DND-41 (cell line): Measurements from ENCODE around the gene ZSCAN23.
"Not testable (repeated sequence)": the region's sequence is repeated elsewhere in the genome, so short reads cannot be mapped to it uniquely, and the experiment has no call there.

Experiments used
- ATAC-seq: fragments of 200-7000 bp; cut with Tn5 transposase; 3 replicates; pipeline ENCODE4 v1.9.1; 2021; ENCODE audit warnings: low read depth; ENCODE audit not compliant: insufficient read depth
- DNase-seq: peaks from one replicate; pipeline ENCODE4 v3.0.0-alpha.2; 2020
- H2AFZ ChIP-seq: 2 replicates; pipeline ENCODE4 v1.6.0; 2012; ENCODE audit warnings: low read depth, low read length
- H3K27ac ChIP-seq: 2 replicates; pipeline ENCODE4 v1.5.1; 2012; ENCODE audit warnings: low read length, inconsistent platforms
- H3K27me3 ChIP-seq: fragments of 200-600 bp; sonication (generic); 2 replicates; pipeline ENCODE4 v1.6.0; 2012; ENCODE audit warnings: low read length, mild to moderate bottlenecking, inconsistent platforms; ENCODE audit not compliant: insufficient read depth, poor library complexity
- H3K36me3 ChIP-seq: 2 replicates; pipeline ENCODE4 v1.5.1; 2012; ENCODE audit warnings: low read length, inconsistent platforms; ENCODE audit not compliant: insufficient read depth
- H3K4me1 ChIP-seq: 2 replicates; pipeline ENCODE4 v1.5.1; 2012; ENCODE audit warnings: mild to moderate bottlenecking, low read length; ENCODE audit not compliant: insufficient read depth
- H3K4me2 ChIP-seq: 2 replicates; pipeline ENCODE4 v1.6.0; 2012; ENCODE audit warnings: mild to moderate bottlenecking, moderate library complexity, low read length, inconsistent platforms; ENCODE audit not compliant: insufficient read depth
- H3K4me3 ChIP-seq, 2 experiments: fragments of 200-600 bp in 1 of 2; shearing (Covaris generic) in 1 of 2; 2 replicates each; pipeline ENCODE4 v1.5.1; 2012 to 2016; ENCODE audit warnings: inconsistent platforms in 2 of 2, low read length in 2 of 2, mild to moderate bottlenecking in 2 of 2, low read depth in 1 of 2, moderate library complexity in 1 of 2
- H3K79me2 ChIP-seq: 2 replicates; pipeline ENCODE4 v1.6.0; 2012; ENCODE audit warnings: low read length, inconsistent platforms; ENCODE audit not compliant: insufficient read depth
- H3K9ac ChIP-seq: 2 replicates; pipeline ENCODE4 v1.6.0; 2012; ENCODE audit warnings: low read depth, mild to moderate bottlenecking, inconsistent platforms, low read length, moderate library complexity
- H3K9me3 ChIP-seq: 2 replicates; pipeline ENCODE4 v1.5.1; 2012; ENCODE audit warnings: low read length, moderate library complexity, mild to moderate bottlenecking, inconsistent platforms; ENCODE audit not compliant: insufficient read depth, severe bottlenecking
- H4K20me1 ChIP-seq: 2 replicates; pipeline ENCODE4 v1.6.0; 2012; ENCODE audit warnings: low read length; ENCODE audit not compliant: insufficient read depth
- CTCF ChIP-seq: IDR thresholded peaks from 2 replicates; pipeline ENCODE4 v1.5.1; 2012; ENCODE audit warnings: borderline replicate concordance, low read length, moderate library complexity, mild to moderate bottlenecking; ENCODE audit not compliant: poor library complexity, severe bottlenecking; ENCODE audit errors: extremely low read depth
- EZH2 ChIP-seq: IDR thresholded peaks from 3 replicates; pipeline ENCODE4 v1.6.1; 2012; ENCODE audit warnings: borderline replicate concordance, low read depth, mild to moderate bottlenecking, moderate library complexity, low read length, inconsistent platforms; ENCODE audit not compliant: severe bottlenecking

ZSCAN23 gene

GRCh38 chr6:28407401-28407800 is 35.9 kb downstream of the ZSCAN23 start:
- Histone ChIP-seq H4K20me1 (no peaks in the 10 kb centered on the region), H2AFZ (no peak overlapping the region), H3K36me3 (no peaks in the 10 kb centered on the region), H3K4me3 (no peak overlapping the region), H3K79me2 (no peaks in the 10 kb centered on the region), H3K4me2 (no peak overlapping the region), H3K27ac (no peak overlapping the region), H3K27me3 (no peaks in the 10 kb centered on the region), H3K9ac (no peak overlapping the region), H3K9me3 (no peaks in the 10 kb centered on the region), H3K4me1 (no peaks in the 10 kb centered on the region)
- no peak for TF ChIP-seq EZH2
- TF ChIP-seq CTCF = no peak
- ATAC-seq (no peak), DNase-seq (no peak)

- not testable (repeated sequence) for H2AFZ ChIP-seq, ATAC-seq, H3K9me3 ChIP-seq, H3K4me3 ChIP-seq, H3K4me1 ChIP-seq, H3K27ac ChIP-seq, H3K9ac ChIP-seq, H3K36me3 ChIP-seq, DNase-seq, H4K20me1 ChIP-seq, H3K4me2 ChIP-seq, H3K27me3 ChIP-seq
- peaks cover 10% of the 10 kb centered on the region for H3K79me2 ChIP-seq
Measured at GRCh38 chr6:28403923-28404322, 39.4 kb downstream of the ZSCAN23 start.

GRCh38 chr6:28402197-28402596 is 41.1 kb downstream of the ZSCAN23 start:
- no peak overlapping the region for H3K4me2 ChIP-seq
- ATAC-seq (no peak), DNase-seq (no peak)
- TF ChIP-seq CTCF (no peak), EZH2 (no peak)
- H3K4me3 ChIP-seq = no peak overlapping the region
- H3K4me1 ChIP-seq = peaks cover 23% of the 10 kb centered on the region
- no peaks in the 10 kb centered on the region for H3K9me3 ChIP-seq
- H3K79me2 ChIP-seq = peaks cover 26% of the 10 kb centered on the region
- no peaks in the 10 kb centered on the region for H4K20me1 ChIP-seq
- H3K27me3 ChIP-seq = no peaks in the 10 kb centered on the region
- H3K27ac ChIP-seq = no peak overlapping the region
- peaks cover 16% of the 10 kb centered on the region for H3K36me3 ChIP-seq
- H3K9ac ChIP-seq = no peak overlapping the region
- H2AFZ ChIP-seq = no peak overlapping the region

GRCh38 chr6:28401172-28401571 is 42.1 kb downstream of the ZSCAN23 start:
- no peaks in the 10 kb centered on the region for H3K27me3 ChIP-seq
- no peak overlapping the region for H3K27ac ChIP-seq
- DNase-seq = no peak
- no peak for TF ChIP-seq CTCF
- TF ChIP-seq EZH2 = no peak
- no peaks in the 10 kb centered on the region for H3K9me3 ChIP-seq
- H3K4me1 ChIP-seq = peaks cover 33% of the 10 kb centered on the region
- H2AFZ ChIP-seq = no peak overlapping the region
- H3K9ac ChIP-seq = no peak overlapping the region
- no peak overlapping the region for H3K4me2 ChIP-seq
- H3K36me3 ChIP-seq = peaks cover 26% of the 10 kb centered on the region
- H3K79me2 ChIP-seq = peaks cover 36% of the 10 kb centered on the region
- ATAC-seq = no peak
- H3K4me3 ChIP-seq = no peak overlapping the region
- peaks cover 5% of the 10 kb centered on the region for H4K20me1 ChIP-seq
